ENCODE data around the gene PLA2G6. TPM values are rescaled to one million over a fixed set of nuclear protein-coding genes. Genes with fewer than 3 reads are reported as not detected.

PLA2G6 gene
- total RNA-seq, 1 experiment from 2014 or later, result 16.2 TPM

DNA sequence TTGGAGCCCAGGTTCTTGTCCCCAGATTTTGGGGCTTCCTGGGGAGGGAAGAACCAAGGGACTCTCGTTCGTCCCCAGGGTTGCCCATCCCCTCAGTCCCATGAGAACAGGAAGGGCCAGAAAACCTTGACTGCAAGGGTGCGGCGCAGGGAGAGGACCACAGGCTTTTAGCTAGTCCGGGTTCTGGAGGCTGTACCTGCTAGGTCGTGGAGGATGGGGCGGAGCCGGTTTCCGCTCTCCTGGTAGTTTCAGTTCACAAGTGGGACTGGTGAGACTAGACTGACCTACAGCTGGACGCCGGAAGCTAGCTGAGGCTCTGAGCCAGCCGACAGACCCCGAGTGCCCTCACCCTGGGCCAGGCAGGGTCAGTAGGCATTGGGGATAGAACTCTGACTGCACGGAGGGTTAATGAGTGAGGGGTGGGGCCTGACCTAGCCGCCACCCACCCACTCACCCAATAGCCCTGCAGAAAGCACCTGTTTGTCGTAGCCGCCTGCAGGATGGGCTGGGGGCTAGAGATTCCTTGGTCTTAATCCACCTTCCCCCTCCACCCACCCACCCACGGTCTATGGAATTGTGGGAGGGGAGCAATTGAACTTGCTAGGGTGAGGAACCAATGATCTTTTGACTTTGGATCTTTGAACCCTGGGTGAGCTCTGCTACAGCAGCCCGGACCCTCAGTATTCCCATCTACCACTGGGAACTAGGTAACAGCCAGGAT is 21.6 kb upstream of the PLA2G6 start:
- intact Hi-C loops (cut with micrococcal nuclease; ENCODE audit: unreplicated experiment), result no loop called here
- no peak for TF ChIP-seq POLR2AphosphoS5 (IDR thresholded peaks at IDR 0.05; ENCODE audit: low read depth, low read length)
- TF ChIP-seq, protein P1, sequence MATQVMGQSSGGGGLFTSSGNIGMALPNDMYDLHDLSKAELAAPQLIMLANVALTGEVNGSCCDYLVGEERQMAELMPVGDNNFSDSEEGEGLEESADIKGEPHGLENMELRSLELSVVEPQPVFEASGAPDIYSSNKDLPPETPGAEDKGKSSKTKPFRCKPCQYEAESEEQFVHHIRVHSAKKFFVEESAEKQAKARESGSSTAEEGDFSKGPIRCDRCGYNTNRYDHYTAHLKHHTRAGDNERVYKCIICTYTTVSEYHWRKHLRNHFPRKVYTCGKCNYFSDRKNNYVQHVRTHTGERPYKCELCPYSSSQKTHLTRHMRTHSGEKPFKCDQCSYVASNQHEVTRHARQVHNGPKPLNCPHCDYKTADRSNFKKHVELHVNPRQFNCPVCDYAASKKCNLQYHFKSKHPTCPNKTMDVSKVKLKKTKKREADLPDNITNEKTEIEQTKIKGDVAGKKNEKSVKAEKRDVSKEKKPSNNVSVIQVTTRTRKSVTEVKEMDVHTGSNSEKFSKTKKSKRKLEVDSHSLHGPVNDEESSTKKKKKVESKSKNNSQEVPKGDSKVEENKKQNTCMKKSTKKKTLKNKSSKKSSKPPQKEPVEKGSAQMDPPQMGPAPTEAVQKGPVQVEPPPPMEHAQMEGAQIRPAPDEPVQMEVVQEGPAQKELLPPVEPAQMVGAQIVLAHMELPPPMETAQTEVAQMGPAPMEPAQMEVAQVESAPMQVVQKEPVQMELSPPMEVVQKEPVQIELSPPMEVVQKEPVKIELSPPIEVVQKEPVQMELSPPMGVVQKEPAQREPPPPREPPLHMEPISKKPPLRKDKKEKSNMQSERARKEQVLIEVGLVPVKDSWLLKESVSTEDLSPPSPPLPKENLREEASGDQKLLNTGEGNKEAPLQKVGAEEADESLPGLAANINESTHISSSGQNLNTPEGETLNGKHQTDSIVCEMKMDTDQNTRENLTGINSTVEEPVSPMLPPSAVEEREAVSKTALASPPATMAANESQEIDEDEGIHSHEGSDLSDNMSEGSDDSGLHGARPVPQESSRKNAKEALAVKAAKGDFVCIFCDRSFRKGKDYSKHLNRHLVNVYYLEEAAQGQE (IDR thresholded peaks at IDR 0.05; ENCODE audit: insufficient read depth in 1 of 2, low read depth in 2 of 2, low read length in 1 of 2), result no peak
- no peak for TF ChIP-seq TCF7L2 (IDR thresholded peaks at IDR 0.05; ENCODE audit: low read depth, low read length)
- TF ChIP-seq SIN3A (IDR thresholded peaks at IDR 0.05; ENCODE audit: borderline replicate concordance, insufficient read depth, low read depth, low read length), result no peak
- TF ChIP-seq, protein P2, sequence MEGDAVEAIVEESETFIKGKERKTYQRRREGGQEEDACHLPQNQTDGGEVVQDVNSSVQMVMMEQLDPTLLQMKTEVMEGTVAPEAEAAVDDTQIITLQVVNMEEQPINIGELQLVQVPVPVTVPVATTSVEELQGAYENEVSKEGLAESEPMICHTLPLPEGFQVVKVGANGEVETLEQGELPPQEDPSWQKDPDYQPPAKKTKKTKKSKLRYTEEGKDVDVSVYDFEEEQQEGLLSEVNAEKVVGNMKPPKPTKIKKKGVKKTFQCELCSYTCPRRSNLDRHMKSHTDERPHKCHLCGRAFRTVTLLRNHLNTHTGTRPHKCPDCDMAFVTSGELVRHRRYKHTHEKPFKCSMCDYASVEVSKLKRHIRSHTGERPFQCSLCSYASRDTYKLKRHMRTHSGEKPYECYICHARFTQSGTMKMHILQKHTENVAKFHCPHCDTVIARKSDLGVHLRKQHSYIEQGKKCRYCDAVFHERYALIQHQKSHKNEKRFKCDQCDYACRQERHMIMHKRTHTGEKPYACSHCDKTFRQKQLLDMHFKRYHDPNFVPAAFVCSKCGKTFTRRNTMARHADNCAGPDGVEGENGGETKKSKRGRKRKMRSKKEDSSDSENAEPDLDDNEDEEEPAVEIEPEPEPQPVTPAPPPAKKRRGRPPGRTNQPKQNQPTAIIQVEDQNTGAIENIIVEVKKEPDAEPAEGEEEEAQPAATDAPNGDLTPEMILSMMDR (IDR thresholded peaks at IDR 0.05), result no peak
- Histone ChIP-seq H3K9me3 (ENCODE audit: control insufficient read depth, insufficient read depth, low read depth, low read length) (no peaks in the 10 kb centered on the region), H3K27ac (ENCODE audit: low read length) (peak overlapping the region; percentile 52; the same call in 1 of the 2 replicates), H3K4me3 (ENCODE audit: low read depth in 2 of 2, low read length in 2 of 2) (peak overlapping the region; percentile 62 to 93), H3K27me3 (ENCODE audit: control insufficient read depth, insufficient read depth, low read length) (no peaks in the 10 kb centered on the region), H3K4me1 (ENCODE audit: control insufficient read depth, insufficient read depth, low read length) (no peaks in the 10 kb centered on the region; the same call in 1 of the 2 replicates), H3K36me3 (ENCODE audit: control insufficient read depth, insufficient read depth, low read length) (no peaks in the 10 kb centered on the region; the same call in 1 of the 2 replicates)
- ATAC-seq, result peak; percentile 63
- in situ Hi-C loops (cut with HindIII; ENCODE audit: low pct_unique_long_range_greater_than_20kb, low sequenced_read_pairs), result no loop called here
- no peak for DNase-seq (ENCODE audit: low read depth, low spot score)
- ChIA-PET POLR2A (interaction anchor here (0.5 kb wide), 1 partner anchor 61 kb away, joined by 4 read pairs; no protein-coding TSS in a partner anchor), CTCF (no interaction called here)
- no TSS peak for BruUV-seq (replicated peaks)

DNA sequence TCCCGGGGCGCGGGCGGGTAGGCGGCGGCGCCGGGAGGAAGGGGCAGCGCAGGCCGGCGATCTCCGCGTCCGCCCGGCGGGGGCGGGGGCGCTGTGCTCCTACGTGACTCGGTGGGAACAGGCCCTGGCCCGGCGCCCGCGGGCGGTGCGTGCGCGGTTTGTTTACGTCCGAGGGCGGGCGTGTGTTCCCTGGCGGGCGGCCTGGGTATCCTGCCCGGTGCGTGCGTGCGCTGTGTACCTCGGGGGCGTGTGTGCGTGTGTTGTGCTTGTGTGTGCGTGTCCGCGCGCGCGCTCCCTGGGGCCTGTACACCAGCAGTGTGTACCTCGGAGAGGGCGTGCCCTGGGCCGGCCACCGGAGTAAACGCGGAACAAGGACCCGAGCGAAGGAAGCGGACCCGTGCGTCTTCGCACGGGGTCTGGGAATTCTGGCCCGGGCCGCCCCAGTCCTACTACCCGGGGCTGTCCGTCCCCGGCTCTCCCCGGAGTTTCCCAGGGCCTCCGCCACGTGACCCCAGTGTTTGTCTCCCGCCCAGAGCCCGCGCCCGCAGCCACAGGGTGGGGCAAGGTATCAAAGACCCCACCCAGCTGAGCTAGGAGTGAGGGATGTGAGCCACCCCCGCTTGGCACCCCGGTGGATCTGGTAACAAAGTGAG is 20.9 kb upstream of the PLA2G6 start:
- ChIA-PET CTCF (interaction anchor here (0.6 kb wide), 2 partner anchors 12 to 143 kb away, joined by 3 to 6 read pairs; no protein-coding TSS in a partner anchor), POLR2A (interaction anchor here (0.5 to 0.6 kb wide), 3 partner anchors 23 to 1427 kb away, joined by 3 to 14 read pairs (median 4); partner anchors contain the start of gene IFT27)
- Histone ChIP-seq H3K4me1 (ENCODE audit: control insufficient read depth, insufficient read depth, low read length) (no peaks in the 10 kb centered on the region; the same call in 1 of the 2 replicates), H3K9me3 (ENCODE audit: control insufficient read depth, insufficient read depth, low read depth, low read length) (no peaks in the 10 kb centered on the region), H3K27ac (ENCODE audit: low read length) (peak overlapping the region; percentile 52; the same call in 1 of the 2 replicates), H3K27me3 (ENCODE audit: control insufficient read depth, insufficient read depth, low read length) (no peaks in the 10 kb centered on the region), H3K4me3 (ENCODE audit: low read depth in 2 of 2, low read length in 2 of 2) (peak overlapping the region; percentile 62 to 93), H3K36me3 (ENCODE audit: control insufficient read depth, insufficient read depth, low read length) (no peaks in the 10 kb centered on the region; the same call in 1 of the 2 replicates)
- in situ Hi-C loops (cut with HindIII; ENCODE audit: low pct_unique_long_range_greater_than_20kb, low sequenced_read_pairs) (no loop called here), intact Hi-C loops (cut with micrococcal nuclease; ENCODE audit: unreplicated experiment) (no loop called here)
- TF ChIP-seq POLR2AphosphoS5 (IDR thresholded peaks at IDR 0.05; ENCODE audit: low read depth, low read length) (no peak), TCF7L2 (IDR thresholded peaks at IDR 0.05; ENCODE audit: low read depth, low read length) (no peak), SIN3A (IDR thresholded peaks at IDR 0.05; ENCODE audit: borderline replicate concordance, insufficient read depth, low read depth, low read length) (peak; percentile 62; the same call in 1 of the 2 replicates)
- TF ChIP-seq, protein P2 (IDR thresholded peaks at IDR 0.05), result no peak
- TF ChIP-seq, protein P1 (IDR thresholded peaks at IDR 0.05; ENCODE audit: insufficient read depth in 1 of 2, low read depth in 2 of 2, low read length in 1 of 2), result no peak
- DNase-seq (ENCODE audit: low read depth, low spot score) (no peak), ATAC-seq (peak; percentile 65)
- BruUV-seq (replicated peaks), result no TSS peak
